NCI-H345 treated with DMSO at 0.1 percent for 48 hours (cell line): Measurements from ENCODE around the gene UAP1L1.
"Not testable (repeated sequence)": the region's sequence is repeated elsewhere in the genome, so short reads cannot be mapped to it uniquely, and the experiment has no call there.

ENCODE experiments used
- DNase-seq: peaks from one replicate; lab custom pipeline; 2025; ENCODE audit not compliant: unreplicated experiment; lab: John Stamatoyannopoulos, UW

Gene UAP1L1

DNA sequence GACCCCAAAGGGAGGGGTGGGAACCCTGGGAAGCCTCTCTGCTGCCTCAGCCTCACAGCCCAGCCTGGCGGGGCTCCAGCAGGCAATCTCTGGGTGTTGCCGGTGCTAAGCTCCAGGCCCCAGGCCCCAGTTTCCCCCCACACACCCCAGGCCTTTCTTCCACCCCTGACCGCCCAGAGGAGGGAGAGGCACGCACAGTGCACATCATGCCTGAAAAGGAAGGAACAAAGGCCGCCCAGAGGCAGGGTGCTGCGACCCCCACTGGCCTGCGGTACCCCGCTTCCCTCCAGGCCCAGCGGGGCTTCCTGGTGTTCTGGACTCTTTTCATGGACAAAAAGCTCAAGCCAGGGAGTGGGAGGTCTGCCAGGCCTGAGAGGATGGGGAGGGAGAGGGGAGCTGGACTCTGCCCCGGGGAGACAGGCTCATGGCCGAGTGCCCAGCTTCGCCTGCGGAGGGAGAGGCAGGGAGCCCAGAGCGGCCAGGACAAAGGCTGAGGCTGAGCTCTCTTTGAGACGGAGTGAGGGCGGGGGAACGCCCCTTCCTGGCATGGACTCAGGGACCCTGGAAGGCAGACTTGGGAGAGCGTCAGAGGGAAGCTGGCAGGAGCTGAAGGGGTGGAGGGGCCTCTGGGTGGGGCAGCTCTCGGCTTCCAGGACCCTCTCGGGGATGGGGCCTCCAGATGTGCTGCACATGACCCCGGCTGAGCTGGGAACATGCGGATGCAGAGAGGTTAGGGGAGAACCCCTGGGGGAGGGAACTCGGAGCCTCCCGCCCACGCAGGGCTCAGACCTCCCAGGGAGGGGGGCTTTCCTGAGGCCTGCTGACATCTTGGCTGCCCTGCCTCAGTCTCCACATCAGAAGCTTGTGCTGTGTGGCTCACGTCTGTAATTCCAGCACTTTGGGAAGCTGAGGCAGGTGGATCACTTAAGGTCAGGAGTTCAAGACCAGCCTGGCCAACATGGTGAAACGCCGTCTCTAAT lies 21.6 kb upstream of the UAP1L1 start:
- peak; percentile 49 for DNase-seq

DNA sequence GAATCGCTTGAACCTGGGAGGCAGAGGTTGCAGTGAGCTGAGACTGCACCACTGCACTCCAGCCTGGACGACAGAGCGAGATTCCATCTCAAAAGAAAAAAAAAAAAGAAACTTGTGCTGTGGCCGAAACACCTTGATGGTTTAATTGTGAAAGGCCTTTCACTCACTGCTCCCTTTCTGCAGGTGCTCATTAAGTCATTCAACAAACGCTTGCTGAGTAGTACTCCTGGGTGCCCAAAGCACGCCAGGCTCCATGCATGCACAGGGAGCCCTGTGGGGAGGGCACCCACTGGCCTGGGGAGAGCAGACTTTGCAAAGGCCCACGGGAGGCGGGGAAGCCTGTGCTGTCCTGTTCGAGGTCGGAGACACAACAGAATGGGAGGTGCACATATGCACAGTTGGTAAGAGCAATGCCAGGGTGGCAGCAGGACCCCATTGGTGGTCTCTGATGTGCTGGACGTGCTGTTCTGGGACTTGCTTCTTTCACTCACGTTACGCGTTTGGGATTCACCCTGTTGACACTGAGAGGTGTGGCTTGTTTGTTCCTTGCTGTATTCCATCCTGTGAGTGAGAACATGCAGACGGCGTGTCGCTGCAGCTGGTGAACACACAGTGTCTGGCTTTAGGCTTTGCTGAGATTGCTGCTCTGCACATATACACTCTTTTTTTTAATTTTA lies 20.4 kb upstream of the UAP1L1 start:
- peak; percentile 74 for DNase-seq

- DNase-seq, result peak; percentile 90
Observed at GRCh38 chr9:137057545-137057944, 19.8 kb upstream of the UAP1L1 start.

- DNase-seq, result peak; percentile 66
Observed at GRCh38 chr9:137058521-137059234, 18.6 kb upstream of the UAP1L1 start.

DNA sequence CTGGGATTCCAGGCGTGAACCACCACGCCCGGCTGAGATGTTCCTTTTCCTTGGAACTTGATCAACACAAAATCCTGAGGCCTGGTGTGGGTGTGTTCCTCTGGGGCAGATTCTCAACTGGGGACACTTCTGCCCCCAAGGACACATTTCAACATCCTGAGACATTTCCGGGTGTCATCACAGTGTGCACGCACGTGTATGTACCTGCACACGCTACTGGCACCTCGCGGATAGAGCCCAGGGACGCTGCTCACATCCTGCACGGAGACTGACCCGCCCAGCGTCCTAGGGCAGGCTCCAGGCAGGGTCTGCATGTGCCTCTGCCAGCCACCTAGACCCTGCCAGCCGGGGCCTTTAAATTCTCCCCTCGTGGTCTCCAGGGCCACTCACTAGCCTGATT lies 14.9 kb upstream of the UAP1L1 start:
- DNase-seq, result no peak

- DNase-seq, result not testable (repeated sequence)
Observed at GRCh38 chr9:137062798-137063197, 14.5 kb upstream of the UAP1L1 start.

- DNase-seq, result no peak
Observed at GRCh38 chr9:137063311-137064026, 13.8 kb upstream of the UAP1L1 start.

DNA sequence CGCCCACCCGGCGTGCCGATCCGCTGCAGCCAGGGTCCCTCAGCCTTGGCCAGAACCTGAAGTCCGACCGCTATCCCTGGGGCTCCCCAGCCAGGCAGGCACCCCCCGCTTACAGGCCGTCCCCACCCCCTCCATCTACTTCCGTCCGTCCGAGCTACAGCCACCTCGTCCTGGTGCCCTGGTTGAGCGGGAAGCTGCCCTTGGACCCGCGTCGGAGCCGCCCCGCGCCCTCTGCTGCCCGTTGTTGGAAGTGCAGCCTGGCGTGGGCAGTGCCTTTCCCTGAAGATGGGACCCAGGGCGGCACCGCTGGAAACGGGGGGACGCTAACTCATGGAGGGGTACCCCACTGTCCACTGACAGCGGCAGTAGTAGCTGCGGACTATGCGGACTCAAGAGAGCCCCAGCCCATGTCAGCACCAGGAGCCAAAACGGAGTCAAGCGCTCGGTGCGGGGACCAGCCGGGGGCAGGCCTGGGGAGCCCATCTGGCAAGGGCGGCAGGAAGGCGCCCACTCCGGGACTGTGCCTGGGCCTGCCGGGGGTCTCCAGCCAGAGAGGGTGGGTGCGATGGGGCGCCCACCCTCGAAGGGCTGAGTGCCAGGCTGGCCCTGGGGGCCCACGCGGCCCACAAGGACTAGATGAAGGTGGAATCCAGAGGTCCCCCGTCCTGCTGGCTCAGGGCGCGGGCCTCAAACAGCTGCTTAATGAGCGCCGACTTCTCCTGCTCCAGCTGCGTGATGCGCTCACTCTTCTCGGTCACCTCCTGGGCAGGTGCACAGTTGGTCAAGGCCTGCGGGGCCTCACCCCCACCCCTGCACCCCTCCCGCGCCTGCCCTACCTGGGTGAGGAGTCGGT lies 13.1 kb upstream of the UAP1L1 start:
- no peak for DNase-seq

- DNase-seq, result no peak
Observed at GRCh38 chr9:137064880-137065164, 12.5 kb upstream of the UAP1L1 start.

- DNase-seq, result no peak
Observed at GRCh38 chr9:137065336-137065967, 11.9 kb upstream of the UAP1L1 start.

GRCh38 chr9:137066096-137066861 lies 11.0 kb upstream of the UAP1L1 start:
- no peak for DNase-seq

GRCh38 chr9:137067860-137068538 lies 9.3 kb upstream of the UAP1L1 start:
- peak; percentile 82 for DNase-seq

DNA sequence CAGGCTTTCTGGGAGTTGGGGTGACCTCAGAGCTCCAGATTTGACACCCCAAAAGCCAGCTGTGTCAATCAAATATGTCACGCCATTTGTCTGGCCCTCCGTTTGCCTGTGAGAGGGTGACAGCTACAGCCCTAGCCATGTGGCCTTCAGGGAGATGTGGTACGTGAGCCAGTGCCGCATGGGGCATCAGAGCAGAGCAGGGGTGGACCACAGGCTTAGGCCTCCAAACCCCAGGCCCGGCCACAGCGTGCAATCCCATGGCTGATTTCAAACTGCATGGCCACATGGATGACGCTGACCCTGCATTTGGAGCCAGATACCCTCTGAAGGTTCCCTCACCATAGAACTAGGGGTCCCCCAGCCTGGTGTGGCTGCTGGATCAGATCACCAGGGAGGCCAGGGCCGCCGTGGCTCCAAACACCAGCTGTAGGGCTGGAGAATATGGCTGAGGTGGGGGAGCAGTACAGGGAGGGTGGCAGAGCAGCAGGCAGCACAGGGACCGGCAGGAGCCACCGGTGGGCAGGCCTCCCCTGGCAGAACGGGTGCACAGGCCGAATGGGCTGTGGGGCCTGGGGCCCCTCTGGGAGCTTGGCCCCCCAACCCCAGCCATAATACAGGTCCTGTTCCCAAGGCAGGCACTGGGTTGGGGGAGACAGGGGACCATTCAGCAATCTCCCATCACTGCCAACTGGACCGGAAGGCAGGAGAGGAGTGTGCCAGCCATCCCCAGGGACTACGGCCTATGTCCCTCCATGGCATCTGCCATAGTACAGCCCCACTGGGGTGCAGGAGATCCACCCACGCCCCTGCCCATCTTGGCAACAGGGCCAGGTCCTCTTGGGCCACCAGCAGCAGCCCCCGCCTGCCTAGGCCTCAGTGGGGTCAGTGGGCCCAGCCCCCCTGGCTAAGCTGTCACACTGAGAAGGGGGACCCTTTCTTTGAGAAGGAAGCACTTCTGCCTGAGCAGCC lies 8.5 kb upstream of the UAP1L1 start:
- no peak for DNase-seq

- no peak for DNase-seq
Observed at GRCh38 chr9:137069508-137070091, 7.7 kb upstream of the UAP1L1 start.

DNA sequence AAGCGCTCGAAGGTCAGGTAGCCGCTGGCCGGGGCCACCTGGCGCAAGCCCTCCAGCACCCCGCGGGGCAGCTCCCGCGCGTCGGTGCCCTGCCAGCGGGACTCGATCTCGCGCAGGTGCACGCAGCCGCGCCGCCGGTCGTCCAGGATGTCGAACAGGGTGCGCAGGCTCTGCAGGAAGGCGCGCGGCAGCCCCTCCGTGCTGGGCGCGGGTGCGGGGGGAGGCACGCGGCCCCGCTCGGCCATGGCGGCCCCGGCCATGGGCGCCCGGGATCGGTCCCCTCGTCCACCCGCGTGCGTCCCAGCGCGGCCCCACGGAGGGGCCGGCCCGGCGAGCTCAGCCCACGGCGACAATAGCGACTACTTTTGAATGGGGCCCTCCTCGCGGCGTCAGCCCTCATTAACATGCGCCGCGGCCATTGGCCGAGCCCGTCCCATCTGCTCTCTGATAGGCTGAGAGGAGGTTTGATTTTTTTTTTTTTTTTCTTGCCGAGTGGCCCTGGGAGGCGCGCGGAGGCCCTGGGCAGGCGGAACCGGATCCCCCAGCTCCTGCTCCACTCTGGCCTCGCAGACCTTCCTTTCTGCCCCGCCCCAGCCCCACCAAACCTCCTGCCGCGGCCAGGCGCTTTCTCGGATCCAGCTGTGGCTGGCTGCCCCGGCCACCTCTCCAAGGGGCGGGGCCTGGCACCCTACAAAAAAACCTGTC lies 7.0 kb upstream of the UAP1L1 start, which contains the start of gene SAPCD2:
Gene SAPCD2 (minus strand): TSS at position 357 of the 705 bp plus-strand sequence. CDS start 97 bp downstream, at position 260.
- peak; percentile 77 for DNase-seq

DNA sequence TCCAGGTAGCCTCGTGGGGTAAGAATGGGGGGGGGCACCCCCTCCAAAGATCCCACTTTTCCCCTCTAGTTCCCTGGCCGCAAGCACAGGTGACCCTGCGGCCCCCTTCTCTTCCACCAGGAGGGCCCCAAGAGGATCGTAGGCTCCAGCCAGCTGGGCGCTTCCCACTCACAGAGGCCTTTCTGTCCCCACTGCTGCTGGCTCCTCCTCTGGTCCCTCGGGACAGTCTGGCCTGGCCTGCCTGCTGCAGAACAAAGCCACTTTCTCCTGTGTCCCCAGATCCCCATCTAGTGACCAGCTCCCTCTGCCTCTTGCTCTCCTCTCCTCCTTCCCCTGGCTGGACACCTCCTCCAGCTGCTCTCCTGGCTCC lies 6.4 kb upstream of the UAP1L1 start:
- peak; percentile 52 for DNase-seq
